GM18951 (cell line): ENCODE results near the gene TAF1L.
"Not testable (repeated sequence)": the region's sequence is repeated elsewhere in the genome, so short reads cannot be mapped to it uniquely, and the experiment has no call there.

Experiments used
- POLR2A ChIP-seq: IDR thresholded peaks from 4 replicates; pipeline ENCODE4 v1.6.1; 2011; ENCODE audit warnings: mild to moderate bottlenecking; ENCODE audit not compliant: insufficient read length, insufficient read depth; ENCODE audit errors: extremely low read depth
- in situ Hi-C: fragments of 300-500 bp; cut with MboI; formaldehyde crosslinking; loops from one replicate; pipeline ENCODE4 v1.12.0; 2022; ENCODE audit warnings: low sequenced_read_pairs, mixed read lengths, inconsistent platforms; ENCODE audit not compliant: unreplicated experiment

TAF1L gene, protein sequence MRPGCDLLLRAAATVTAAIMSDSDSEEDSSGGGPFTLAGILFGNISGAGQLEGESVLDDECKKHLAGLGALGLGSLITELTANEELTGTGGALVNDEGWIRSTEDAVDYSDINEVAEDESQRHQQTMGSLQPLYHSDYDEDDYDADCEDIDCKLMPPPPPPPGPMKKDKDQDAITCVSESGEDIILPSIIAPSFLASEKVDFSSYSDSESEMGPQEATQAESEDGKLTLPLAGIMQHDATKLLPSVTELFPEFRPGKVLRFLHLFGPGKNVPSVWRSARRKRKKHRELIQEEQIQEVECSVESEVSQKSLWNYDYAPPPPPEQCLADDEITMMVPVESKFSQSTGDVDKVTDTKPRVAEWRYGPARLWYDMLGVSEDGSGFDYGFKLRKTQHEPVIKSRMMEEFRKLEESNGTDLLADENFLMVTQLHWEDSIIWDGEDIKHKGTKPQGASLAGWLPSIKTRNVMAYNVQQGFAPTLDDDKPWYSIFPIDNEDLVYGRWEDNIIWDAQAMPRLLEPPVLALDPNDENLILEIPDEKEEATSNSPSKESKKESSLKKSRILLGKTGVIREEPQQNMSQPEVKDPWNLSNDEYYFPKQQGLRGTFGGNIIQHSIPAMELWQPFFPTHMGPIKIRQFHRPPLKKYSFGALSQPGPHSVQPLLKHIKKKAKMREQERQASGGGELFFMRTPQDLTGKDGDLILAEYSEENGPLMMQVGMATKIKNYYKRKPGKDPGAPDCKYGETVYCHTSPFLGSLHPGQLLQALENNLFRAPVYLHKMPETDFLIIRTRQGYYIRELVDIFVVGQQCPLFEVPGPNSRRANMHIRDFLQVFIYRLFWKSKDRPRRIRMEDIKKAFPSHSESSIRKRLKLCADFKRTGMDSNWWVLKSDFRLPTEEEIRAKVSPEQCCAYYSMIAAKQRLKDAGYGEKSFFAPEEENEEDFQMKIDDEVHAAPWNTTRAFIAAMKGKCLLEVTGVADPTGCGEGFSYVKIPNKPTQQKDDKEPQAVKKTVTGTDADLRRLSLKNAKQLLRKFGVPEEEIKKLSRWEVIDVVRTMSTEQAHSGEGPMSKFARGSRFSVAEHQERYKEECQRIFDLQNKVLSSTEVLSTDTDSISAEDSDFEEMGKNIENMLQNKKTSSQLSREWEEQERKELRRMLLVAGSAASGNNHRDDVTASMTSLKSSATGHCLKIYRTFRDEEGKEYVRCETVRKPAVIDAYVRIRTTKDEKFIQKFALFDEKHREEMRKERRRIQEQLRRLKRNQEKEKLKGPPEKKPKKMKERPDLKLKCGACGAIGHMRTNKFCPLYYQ (N-terminal part only)

DNA sequence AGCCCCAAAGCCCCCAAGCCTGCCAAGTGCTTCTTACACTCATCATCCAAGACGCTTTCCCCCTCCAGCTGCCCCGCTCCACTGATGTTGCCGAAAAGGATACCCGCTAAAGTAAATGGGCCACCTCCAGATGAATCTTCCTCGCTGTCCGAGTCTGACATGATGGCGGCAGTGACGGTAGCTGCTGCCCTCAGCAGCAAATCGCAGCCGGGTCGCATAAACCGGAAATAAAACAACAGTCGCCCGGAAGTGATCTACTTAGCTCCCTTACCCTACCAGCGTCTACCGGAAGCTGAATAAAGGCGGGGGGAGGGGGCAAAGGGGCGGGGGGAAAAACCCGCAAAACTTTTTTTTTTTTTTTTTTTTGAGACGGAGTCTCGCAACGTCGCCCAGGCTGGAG lies at the start of gene TAF1L:
Gene TAF1L (minus strand): TSS at position 308 of the 400 bp plus-strand sequence. CDS start 90 bp downstream, at position 218.
- TF ChIP-seq POLR2A: no peak
- in situ Hi-C loops: no loop called here

DNA sequence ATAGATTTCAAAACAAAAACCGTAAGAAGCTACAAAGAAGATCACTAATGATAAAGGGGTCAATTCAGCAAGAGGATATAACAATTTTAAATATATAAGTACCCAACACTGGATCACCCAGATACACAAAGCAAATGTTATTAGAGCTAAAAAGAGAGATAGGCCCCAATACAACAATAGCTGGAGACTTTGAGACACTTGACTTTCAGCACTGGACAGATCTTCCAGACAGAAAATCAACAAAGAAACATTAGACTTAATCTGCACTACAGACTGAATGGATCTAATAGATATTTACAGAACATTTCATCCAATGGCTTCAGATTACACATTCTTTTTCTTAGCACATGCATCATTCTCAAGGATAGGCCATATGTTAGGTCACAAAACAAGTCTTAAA lies 46.3 kb upstream of the TAF1L start:
- in situ Hi-C loops: no loop called here

GRCh38 chr9:32677931-32678330 lies 42.5 kb upstream of the TAF1L start:
- no peak for TF ChIP-seq POLR2A
- in situ Hi-C loops: no loop called here

More for the DNA sequence above, 46.3 kb upstream of the TAF1L start:
- TF ChIP-seq POLR2A: no peak

- TF ChIP-seq POLR2A: no peak
- in situ Hi-C loops: no loop called here
Observed at GRCh38 chr9:32672469-32672868, 37.0 kb upstream of the TAF1L start.

DNA sequence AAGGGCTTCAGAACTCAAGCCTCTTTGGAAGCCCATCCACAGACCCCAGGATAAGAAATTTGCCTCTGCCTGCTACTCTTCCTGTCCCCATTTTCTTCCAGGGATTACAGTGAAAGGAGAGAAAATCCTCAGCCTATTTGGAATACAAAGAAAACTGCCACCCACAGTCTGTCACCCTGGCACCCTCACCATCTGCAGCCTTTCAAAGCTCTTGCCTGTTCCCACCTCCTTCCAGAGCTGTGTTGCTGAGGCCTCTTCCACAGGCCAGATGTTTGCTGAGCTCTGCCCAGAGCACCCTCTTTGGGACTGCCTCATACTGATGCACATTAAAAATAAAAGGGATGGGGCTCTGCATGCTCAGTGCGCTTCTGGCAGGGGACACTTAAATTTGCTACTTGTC lies 35.9 kb upstream of the TAF1L start:
- in situ Hi-C loops: no loop called here
- TF ChIP-seq POLR2A: no peak

- in situ Hi-C loops: no loop called here
- TF ChIP-seq POLR2A: no peak
Observed at GRCh38 chr9:32665101-32665500, 29.6 kb upstream of the TAF1L start.

DNA sequence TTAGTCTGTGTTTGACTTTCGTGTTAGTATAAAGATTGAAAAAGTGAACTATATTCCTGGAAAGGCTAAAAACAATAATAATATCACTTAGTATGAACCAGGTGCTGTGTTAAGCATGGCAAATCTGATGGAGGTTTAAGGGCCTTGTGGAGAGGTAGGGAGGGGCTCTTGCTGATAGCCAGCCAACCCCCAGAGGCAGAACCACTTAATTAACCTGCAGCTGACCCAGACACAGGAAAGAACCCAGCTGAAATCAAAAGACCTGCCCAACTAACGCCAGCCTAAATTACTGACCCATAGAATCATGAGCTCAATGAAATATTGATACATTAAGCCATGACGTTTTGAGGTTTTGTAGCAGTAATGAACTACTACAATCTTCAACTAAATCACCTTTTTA lies 28.3 kb upstream of the TAF1L start:
- in situ Hi-C loops: no loop called here
- TF ChIP-seq POLR2A: no peak

- TF ChIP-seq POLR2A: no peak
- in situ Hi-C loops: no loop called here
Observed at GRCh38 chr9:32647671-32648070, 12.2 kb upstream of the TAF1L start.

GRCh38 chr9:32644698-32645097 lies 9.2 kb upstream of the TAF1L start:
- in situ Hi-C loops: no loop called here
- TF ChIP-seq POLR2A: no peak

DNA sequence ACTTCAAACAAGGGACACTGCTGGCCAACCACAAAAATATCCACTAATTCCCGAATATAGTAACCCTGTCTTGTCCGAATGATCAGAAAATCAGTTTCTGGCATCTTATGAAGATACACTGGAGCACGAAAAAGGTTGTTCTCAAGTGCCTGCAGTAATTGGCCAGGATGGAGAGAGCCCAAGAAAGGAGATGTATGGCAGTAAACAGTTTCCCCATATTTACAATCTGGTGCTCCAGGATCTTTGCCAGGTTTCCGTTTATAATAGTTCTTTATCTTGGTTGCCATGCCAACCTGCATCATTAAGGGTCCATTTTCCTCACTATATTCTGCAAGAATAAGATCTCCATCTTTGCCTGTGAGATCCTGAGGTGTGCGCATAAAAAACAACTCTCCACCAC lies 2.3 kb downstream of the TAF1L start:
- in situ Hi-C loops: not testable (repeated sequence)

DNA sequence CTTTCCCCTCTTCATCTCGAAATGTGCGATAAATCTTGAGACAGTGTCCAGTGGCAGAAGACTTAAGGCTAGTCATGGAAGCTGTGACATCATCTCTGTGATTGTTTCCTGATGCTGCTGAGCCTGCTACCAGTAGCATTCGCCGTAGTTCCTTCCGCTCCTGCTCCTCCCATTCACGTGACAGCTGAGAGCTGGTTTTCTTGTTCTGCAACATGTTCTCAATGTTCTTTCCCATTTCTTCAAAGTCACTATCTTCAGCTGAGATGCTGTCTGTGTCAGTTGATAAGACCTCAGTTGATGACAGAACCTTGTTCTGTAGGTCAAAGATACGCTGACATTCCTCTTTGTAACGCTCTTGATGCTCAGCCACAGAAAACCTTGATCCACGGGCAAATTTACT lies 3.5 kb downstream of the TAF1L start:
- in situ Hi-C loops: no loop called here
- TF ChIP-seq POLR2A: no peak

GRCh38 chr9:32627394-32627954 lies 8.0 kb downstream of the TAF1L start:
- in situ Hi-C loops: no loop called here
- no peak for TF ChIP-seq POLR2A

- in situ Hi-C loops: no loop called here
- TF ChIP-seq POLR2A: no peak
Observed at GRCh38 chr9:32625320-32625719, 10.1 kb downstream of the TAF1L start.
